ENCODE measurements around the gene SLC9A3.

GRCh38 chr5:514101-514485, 10.2 kb downstream of the SLC9A3 start:
- TF ChIP-seq FOXM1 (IDR thresholded peaks at IDR 0.05; ENCODE audit: borderline replicate concordance) (no peak), FOXA1 (IDR thresholded peaks at IDR 0.05) (no peak), CTBP1 (IDR thresholded peaks at IDR 0.05; ENCODE audit: borderline replicate concordance) (no peak), LEF1 (IDR thresholded peaks at IDR 0.05; ENCODE audit: borderline replicate concordance) (no peak), SP1 (IDR thresholded peaks at IDR 0.05) (no peak), TARDBP (IDR thresholded peaks at IDR 0.05) (no peak), SUZ12 (IDR thresholded peaks at IDR 0.05) (no peak), HDGF (IDR thresholded peaks at IDR 0.05; ENCODE audit: borderline replicate concordance) (no peak), NFRKB (IDR thresholded peaks at IDR 0.05) (no peak), ELF4 (IDR thresholded peaks at IDR 0.05) (no peak), FOXK2 (IDR thresholded peaks at IDR 0.05) (no peak), ARNT (IDR thresholded peaks at IDR 0.05) (no peak), BHLHE40 (IDR thresholded peaks at IDR 0.05; ENCODE audit: borderline replicate concordance) (no peak)
